H1 (cell line): Measurements from ENCODE around the gene MBOAT2. TPM values are rescaled to one million over a fixed set of nuclear protein-coding genes. Genes with fewer than 3 reads are reported as not detected.

Experiments
- CTCF ChIA-PET: fragments of 300-600 bp; sonication (Branson Sonifier 250); formaldehyde crosslinking; loops from one replicate; lab custom pipeline; 2021; ENCODE audit not compliant: partially characterized antibody; lab: Charles Lee
- POLR2A ChIA-PET: fragments of 300-600 bp; sonication (Branson Sonifier 250); formaldehyde crosslinking; loops from one replicate; lab custom pipeline; 2021; ENCODE audit warnings: inconsistent platforms; ENCODE audit not compliant: partially characterized antibody; lab: Charles Lee
- DNase-seq, 2 experiments: peaks; one replicate each; pipeline versions ENCODE4 v3.0.0 to v3.0.0-alpha.2; 2010 to 2022; ENCODE audit warnings: low spot score in 2 of 2, low read depth in 1 of 2, mixed read lengths in 1 of 2
- FAIRE-seq: peaks from 2 replicates; lab custom pipeline; 2011; peaks lifted over from hg19 to GRCh38; lab: Jason Lieb, UNC
- H2AFZ ChIP-seq: 2 replicates; pipeline ENCODE4 v1.8.1; 2012; ENCODE audit warnings: low read length, inconsistent platforms
- H2AK5ac ChIP-seq: 2 replicates; pipeline ENCODE4 v1.6.1; 2013; ENCODE audit warnings: low read depth, low read length
- H2BK120ac ChIP-seq: replicated peaks from 2 replicates; pipeline ENCODE3; 2013; ENCODE audit warnings: low read depth, low read length, inconsistent platforms
- H2BK12ac ChIP-seq: 2 replicates; pipeline ENCODE4 v1.6.1; 2013; ENCODE audit warnings: low read depth, low read length
- H2BK15ac ChIP-seq: 2 replicates; pipeline ENCODE4 v1.6.1; 2013; ENCODE audit warnings: low read length
- H2BK20ac ChIP-seq: 2 replicates; pipeline ENCODE4 v1.6.1; 2013; ENCODE audit warnings: low read length
- H2BK5ac ChIP-seq: 2 replicates; pipeline ENCODE4 v1.6.1; 2013; ENCODE audit warnings: low read depth, low read length
- H3K14ac ChIP-seq: 2 replicates; pipeline ENCODE4 v1.6.1; 2013; ENCODE audit warnings: inconsistent platforms; ENCODE audit not compliant: insufficient read length
- H3K18ac ChIP-seq: 2 replicates; pipeline ENCODE4 v1.6.1; 2013; ENCODE audit warnings: low read length; ENCODE audit errors: extremely low read depth
- H3K23ac ChIP-seq: 2 replicates; pipeline ENCODE4 v1.6.1; 2013; ENCODE audit warnings: inconsistent platforms; ENCODE audit not compliant: insufficient read length
- H3K23me2 ChIP-seq: 2 replicates; pipeline ENCODE4 v1.6.1; 2013; ENCODE audit warnings: low read depth, low read length
- H3K27ac ChIP-seq: 2 replicates; pipeline ENCODE4 v1.6.1; 2011; ENCODE audit warnings: low read depth, low read length, inconsistent platforms
- H3K27me3 ChIP-seq, 4 experiments: replicated peaks in 1 of 4; 1 replicate in 1 of 4; 2 replicates in 3 of 4; pipeline versions ENCODE4 v1.6.1 to v1.8.1; 2011 to 2013; ENCODE audit warnings: low read length in 3 of 4, mild to moderate bottlenecking in 3 of 4, inconsistent platforms in 2 of 4, mixed read lengths in 2 of 4, moderate library complexity in 1 of 4; ENCODE audit not compliant: control insufficient read depth in 3 of 4, insufficient read depth in 3 of 4; ENCODE audit errors: extremely low read depth in 1 of 4
- H3K36me3 ChIP-seq, 4 experiments: 2 replicates each; pipeline versions ENCODE4 v1.6.1 to v1.8.1; 2011 to 2013; ENCODE audit warnings: mild to moderate bottlenecking in 4 of 4, low read length in 3 of 4, moderate library complexity in 2 of 4, control low read depth in 1 of 4, inconsistent platforms in 1 of 4; ENCODE audit not compliant: insufficient read depth in 4 of 4, control insufficient read depth in 2 of 4
- H3K4ac ChIP-seq: replicated peaks from 2 replicates; pipeline ENCODE3; 2013; ENCODE audit warnings: low read length, low read depth, mixed read lengths, inconsistent platforms; ENCODE audit not compliant: insufficient read length
- H3K4me1 ChIP-seq, 4 experiments: replicated peaks in 1 of 4; 1 replicate in 1 of 4; 2 replicates in 3 of 4; pipeline versions ENCODE4 v1.6.1 to v1.8.1; 2011 to 2013; ENCODE audit warnings: low read length in 3 of 4, inconsistent platforms in 2 of 4, mixed read lengths in 1 of 4; ENCODE audit not compliant: insufficient read depth in 4 of 4, control insufficient read depth in 3 of 4
- H3K4me2 ChIP-seq, 2 experiments: 2 replicates each; pipeline versions ENCODE4 v1.6.1 to v1.8.1; 2011 to 2013; ENCODE audit warnings: low read depth in 2 of 2, low read length in 2 of 2, control low read depth in 1 of 2, inconsistent platforms in 1 of 2, mild to moderate bottlenecking in 1 of 2; ENCODE audit not compliant: insufficient read depth in 1 of 2
- H3K4me3 ChIP-seq, 4 experiments: fragments of 200-600, 300-600 bp in 1 of 4; sonication (generic), shearing (Covaris generic), sonication (Bioruptor Twin) in 1 of 4; 2 replicates each; pipeline versions ENCODE4 v1.5.1 to v1.8.1; 2011 to 2016; ENCODE audit warnings: low read length in 4 of 4, low read depth in 3 of 4, control low read depth in 2 of 4, inconsistent platforms in 2 of 4, mild to moderate bottlenecking in 2 of 4, mixed read lengths in 1 of 4, moderate library complexity in 1 of 4; ENCODE audit not compliant: insufficient read depth in 2 of 4; ENCODE audit errors: extremely low read depth in 1 of 4
- H3K56ac ChIP-seq: replicated peaks from 2 replicates; pipeline ENCODE3; 2013; ENCODE audit warnings: low read depth, mild to moderate bottlenecking, mixed read lengths, low read length, inconsistent platforms; ENCODE audit not compliant: insufficient read length
- H3K79me1 ChIP-seq: 2 replicates; pipeline ENCODE4 v1.6.1; 2013; ENCODE audit warnings: low read depth, low read length, control low read depth
- H3K79me2 ChIP-seq, 2 experiments: 2 replicates each; pipeline versions ENCODE4 v1.6.1 to v1.8.1; 2012 to 2013; ENCODE audit warnings: low read length in 2 of 2, mild to moderate bottlenecking in 2 of 2, inconsistent platforms in 1 of 2; ENCODE audit not compliant: insufficient read depth in 2 of 2, control insufficient read depth in 1 of 2
- H3K9ac ChIP-seq, 4 experiments: replicated peaks in 1 of 4; 1 replicate in 1 of 4; 2 replicates in 3 of 4; pipeline versions ENCODE4 v1.6.1 to v1.8.1; 2011 to 2013; ENCODE audit warnings: low read depth in 3 of 4, low read length in 3 of 4, control low read depth in 2 of 4, mild to moderate bottlenecking in 2 of 4, moderate library complexity in 2 of 4, inconsistent platforms in 1 of 4; ENCODE audit errors: extremely low read depth in 1 of 4
- H3K9me3 ChIP-seq, 2 experiments: 2 replicates each; pipeline versions ENCODE4 v1.6.1 to v1.8.1; 2012 to 2013; ENCODE audit warnings: mild to moderate bottlenecking in 2 of 2, moderate library complexity in 2 of 2, control low read depth in 1 of 2, inconsistent platforms in 1 of 2, low read depth in 1 of 2, low read length in 1 of 2, mixed read lengths in 1 of 2; ENCODE audit not compliant: insufficient read depth in 2 of 2
- H4K20me1 ChIP-seq, 2 experiments: replicated peaks in 1 of 2; 2 replicates each; pipeline versions ENCODE3 to v1.8.1; 2011 to 2013; ENCODE audit warnings: inconsistent platforms in 2 of 2, low read length in 2 of 2, mild to moderate bottlenecking in 1 of 2; ENCODE audit not compliant: insufficient read depth in 2 of 2, control insufficient read depth in 1 of 2
- H4K5ac ChIP-seq: 2 replicates; pipeline ENCODE4 v1.6.1; 2013; ENCODE audit warnings: low read length, low read depth, mixed read lengths, inconsistent platforms; ENCODE audit not compliant: insufficient read length
- H4K8ac ChIP-seq: 2 replicates; pipeline ENCODE4 v1.8.0; 2013; ENCODE audit warnings: mild to moderate bottlenecking, moderate library complexity, low read length, inconsistent platforms; ENCODE audit not compliant: insufficient read depth; ENCODE audit errors: extremely low read depth
- H4K91ac ChIP-seq: replicated peaks from 2 replicates; pipeline ENCODE3; 2013; ENCODE audit warnings: low read length, mixed read lengths, inconsistent platforms; ENCODE audit not compliant: insufficient read length
- ASH2L ChIP-seq: fragments of 200-600, 300-600 bp; sonication (generic); IDR thresholded peaks from one replicate; pipeline ENCODE4 v1.7.1; 2017; ENCODE audit warnings: low read length
- CBX8 ChIP-seq: fragments of 300-800, 300-1000 bp; sonication (generic); IDR thresholded peaks from 2 replicates; pipeline ENCODE4 v1.7.1; 2016; ENCODE audit warnings: low read depth, low read length, borderline replicate concordance
- CREB1 ChIP-seq: IDR thresholded peaks from 2 replicates; pipeline ENCODE4 v1.6.1; 2012; ENCODE audit warnings: inconsistent platforms
- EP300 ChIP-seq, 2 experiments: IDR thresholded peaks; 1 replicate in 1 of 2; 2 replicates in 1 of 2; pipeline ENCODE4 v1.6.1; 2011 to 2012; ENCODE audit warnings: low read depth in 2 of 2, low read length in 2 of 2, mild to moderate bottlenecking in 2 of 2, borderline replicate concordance in 1 of 2, inconsistent platforms in 1 of 2, moderate library complexity in 1 of 2
- KDM5A ChIP-seq: fragments of 200-600 bp; IDR thresholded peaks from 2 replicates; pipeline ENCODE4 v1.7.1; 2012; ENCODE audit warnings: mild to moderate bottlenecking, low read length, inconsistent platforms, mixed read lengths
- SP1 ChIP-seq: IDR thresholded peaks from 2 replicates; pipeline ENCODE4 v1.6.1; 2011; ENCODE audit warnings: low read depth, low read length
- YY1 ChIP-seq: IDR thresholded peaks from 2 replicates; pipeline ENCODE4 v1.6.1; 2011; ENCODE audit warnings: low read depth, mild to moderate bottlenecking, low read length
- WGBS, 2 experiments: shearing (Covaris generic) in 1 of 2; methylation state at CpG; one replicate each; pipeline versions ENCODE4 v1.1.6 to v1.1.7; 2013 to 2015; ENCODE audit warnings: low lambda C conversion rate in 2 of 2, mixed read lengths in 2 of 2, inconsistent platforms in 1 of 2, low coverage in 1 of 2, missing lambda C conversion rate in 1 of 2; ENCODE audit not compliant: insufficient replicate concordance in 2 of 2, insufficient coverage in 1 of 2, insufficient read length in 1 of 2; ENCODE audit errors: extremely low coverage in 1 of 2, missing lambda C conversion rate in 1 of 2; 5-methylcytosine and 5-hydroxymethylcytosine counted together
- long read RNA-seq, 2 experiments: library from RNA in 1 of 2; library from capped mRNA in 1 of 2; stranded (forward); transcript quantifications; one replicate each; pipeline ENCODE4 v2.0.0, GENCODE V29; 2021; ENCODE audit warnings: inconsistent platforms in 1 of 2
- polyA minus RNA-seq, 3 experiments: library from RNA; depleted of rRNA, polyadenylated mRNA; stranded (reverse); fragments of >200 nt; gene quantifications; 1 replicate in 2 of 3; 2 replicates in 1 of 3; pipeline ENCODE4 v1.2.3, GENCODE V29; 2011
- polyA plus RNA-seq, 7 experiments: library from polyadenylated mRNA; depleted of rRNA in 3 of 7; stranded (reverse) in 5 of 7; unstranded in 2 of 7; fragments of >200 nt in 5 of 7; fragments of 200-250 nt in 2 of 7; gene quantifications; 1 replicate in 5 of 7; 2 replicates in 1 of 7; 4 replicates in 1 of 7; pipeline versions ENCODE4 v1.2.1 to v1.2.3, GENCODE V29; 2011 to 2013; ENCODE audit warnings: missing spikeins in 2 of 7, mixed read lengths in 2 of 7
- total RNA-seq: library from RNA; stranded (reverse); fragmentation: NEBNext Ultra II Directional; extraction: Animal tissue kit (Norgen Biotek cat#: 25700); gene quantifications from 2 replicates; pipeline ENCODE4 v1.2.1, GENCODE V29; 2021

MBOAT2 gene, protein sequence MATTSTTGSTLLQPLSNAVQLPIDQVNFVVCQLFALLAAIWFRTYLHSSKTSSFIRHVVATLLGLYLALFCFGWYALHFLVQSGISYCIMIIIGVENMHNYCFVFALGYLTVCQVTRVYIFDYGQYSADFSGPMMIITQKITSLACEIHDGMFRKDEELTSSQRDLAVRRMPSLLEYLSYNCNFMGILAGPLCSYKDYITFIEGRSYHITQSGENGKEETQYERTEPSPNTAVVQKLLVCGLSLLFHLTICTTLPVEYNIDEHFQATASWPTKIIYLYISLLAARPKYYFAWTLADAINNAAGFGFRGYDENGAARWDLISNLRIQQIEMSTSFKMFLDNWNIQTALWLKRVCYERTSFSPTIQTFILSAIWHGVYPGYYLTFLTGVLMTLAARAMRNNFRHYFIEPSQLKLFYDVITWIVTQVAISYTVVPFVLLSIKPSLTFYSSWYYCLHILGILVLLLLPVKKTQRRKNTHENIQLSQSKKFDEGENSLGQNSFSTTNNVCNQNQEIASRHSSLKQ
- total RNA-seq (22.7 and 23.4 TPM in 2 replicates), polyA plus RNA-seq (2011; rRNA removed) (10.7 and 11.2 TPM in 2 replicates), polyA minus RNA-seq (2011; rRNA and poly(A)+ RNA removed) (30.8 and 33.7 TPM in 2 replicates)
- 15.0 TPM for polyA plus RNA-seq (2011; cell fraction: cytosol; rRNA removed)
- polyA plus RNA-seq (2011; cell fraction: nucleus; rRNA removed): 14.3 TPM
- 11.4 to 22.1 TPM (median 14.0 TPM) in 4 replicates for polyA plus RNA-seq (2012, experiment 1 of 2)
- 1.6 TPM for polyA plus RNA-seq (2012, experiment 2 of 2)
- polyA plus RNA-seq (2013, experiment 1 of 2): 10.0 TPM
- polyA plus RNA-seq (2013, experiment 2 of 2): 9.3 TPM
- 9.6 TPM for polyA minus RNA-seq (2011; cell fraction: cytosol; rRNA and poly(A)+ RNA removed)
- polyA minus RNA-seq (2011; cell fraction: nucleus; rRNA and poly(A)+ RNA removed): 32.3 TPM
- long read RNA-seq, experiment 1, full-length matches to known transcripts: 10 of 18 reads
- long read RNA-seq, experiment 1, partial matches to known transcripts: 2 of 18 reads
- long read RNA-seq, experiment 1, other reads (novel, unspliced or antisense): 6 of 18 reads
- long read RNA-seq, experiment 2, partial matches to known transcripts: 0 of 4 reads
- long read RNA-seq, experiment 2, other reads (novel, unspliced or antisense): 4 of 4 reads

DNA sequence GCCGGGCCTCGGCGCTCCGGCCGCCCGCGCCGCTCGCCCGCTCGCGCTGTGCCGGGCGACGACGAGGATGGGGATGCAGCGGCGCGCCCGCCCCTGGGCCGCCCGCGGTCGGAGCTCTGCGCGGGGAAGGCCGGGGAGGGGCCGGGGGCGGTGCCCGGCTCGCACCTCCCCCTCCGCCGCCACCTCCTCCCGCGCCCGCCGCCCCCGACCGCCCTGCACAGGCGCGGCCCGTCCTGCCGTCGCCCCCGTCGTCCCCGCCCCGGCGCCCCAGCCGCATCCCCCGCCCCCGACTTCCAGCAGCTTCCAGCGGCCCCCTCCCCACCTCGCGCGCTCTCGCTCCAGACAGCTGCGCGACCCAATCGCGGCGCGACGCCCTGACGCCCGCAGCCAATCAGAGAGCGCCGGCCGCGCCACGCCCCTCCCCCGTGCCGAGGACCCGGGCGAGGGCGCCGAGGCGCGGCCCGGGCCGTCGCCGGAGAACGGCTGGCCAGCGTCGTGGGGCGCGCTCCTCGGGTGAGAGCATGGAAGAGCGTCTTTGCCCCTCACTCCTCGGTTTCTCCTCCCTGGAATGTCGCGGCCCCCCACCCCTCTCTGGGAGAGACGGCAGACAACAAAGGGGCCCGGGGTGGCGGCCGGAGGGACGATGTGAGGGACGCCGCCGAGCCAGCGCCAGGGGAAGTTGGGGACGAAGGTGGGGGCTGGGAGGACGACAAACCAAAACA, at the start of gene MBOAT2:
TSS of gene MBOAT2 (minus strand) at position 69 of the 722 bp plus-strand sequence. CDS start 70 bp downstream, outside the sequence.
- H3K4ac ChIP-seq: no peak within 1 kb of the TSS
- peak within 1 kb of the TSS; percentile 55; the same call in 1 of the 2 replicates for H2BK5ac ChIP-seq
- peak; percentile 75 to 92 for DNase-seq
- H3K18ac ChIP-seq: peak within 1 kb of the TSS; percentile 72
- no peaks in the 10 kb centered on the region; a peak in 1 of 8 replicates for H3K36me3 ChIP-seq
- H3K9ac ChIP-seq: peak within 1 kb of the TSS; percentile 80 to 90 (median 84)
- H4K20me1 ChIP-seq: peaks cover 2 to 5% of the 10 kb centered on the region in 2 experiments
- no peak for FAIRE-seq
- no peaks in the 10 kb centered on the region for H3K27me3 ChIP-seq
- peaks cover 2% of the 10 kb centered on the region; the same call in 1 of the 2 replicates for H3K79me1 ChIP-seq
- ChIA-PET CTCF (interaction anchor here (1.1 kb wide), 1 partner anchor 124 kb away, joined by 3 read pairs; no protein-coding TSS in a partner anchor), POLR2A (interaction anchor here (0.6 to 1.6 kb wide), 9 partner anchors 9 to 1701 kb away, joined by 3 to 8 read pairs (median 3); no protein-coding TSS in a partner anchor)
- no peak within 1 kb of the TSS for H2BK20ac ChIP-seq
- H3K9me3 ChIP-seq: no peaks in the 10 kb centered on the region
- H3K23me2 ChIP-seq: peaks cover 5% of the 10 kb centered on the region
- no peak within 1 kb of the TSS for H3K14ac ChIP-seq
- peak within 1 kb of the TSS; percentile 91 for H4K91ac ChIP-seq
- H4K5ac ChIP-seq: peak within 1 kb of the TSS; percentile 97
- H3K79me2 ChIP-seq: peaks cover 6 to 30% of the 10 kb centered on the region in 2 experiments
- WGBS, 2 experiments: 2% methylated on average over 55 of the region's 104 CpGs; no CpG with 5 or more reads in 1 of the 2 experiments
- peak within 1 kb of the TSS; percentile 3 for H3K56ac ChIP-seq
- peak within 1 kb of the TSS; percentile 74 to 93 (median 81) for H3K4me3 ChIP-seq
- H3K4me1 ChIP-seq: peaks cover 0 to 7% (median 3%) of the 10 kb centered on the region in 4 experiments; a peak in 4 of 7 replicates
- no peak within 1 kb of the TSS for H2AK5ac ChIP-seq
- H2AFZ ChIP-seq: peak within 1 kb of the TSS; percentile 77; the same call in 1 of the 2 replicates
- peak within 1 kb of the TSS; percentile 88 for H3K27ac ChIP-seq
- no peak within 1 kb of the TSS for H2BK12ac ChIP-seq
- no peak within 1 kb of the TSS for H3K23ac ChIP-seq
- no peak within 1 kb of the TSS for H2BK15ac ChIP-seq
- peak within 1 kb of the TSS; percentile 96 to 97 for H3K4me2 ChIP-seq
- peak within 1 kb of the TSS; percentile 99 for H4K8ac ChIP-seq
- no peak within 1 kb of the TSS for H2BK120ac ChIP-seq
- TF ChIP-seq KDM5A (no peak), CREB1 (peak; percentile 22; the same call in 1 of the 2 replicates), YY1 (no peak), SP1 (peak; percentile 89), CBX8 (no peak), ASH2L (peak; percentile 58), EP300 (IDR thresholded peaks at IDR 0.05; ENCODE audit: borderline replicate concordance in 1 of 2, low read depth in 2 of 2, low read length in 2 of 2) (no peak)
